Upper lobe of right lung (tissue), 1 donor: ENCODE results near the gene ITIH1. TPM values are rescaled to one million over a fixed set of nuclear protein-coding genes. Genes with fewer than 3 reads are reported as not detected.

Experiments
- ATAC-seq: fragments of 200-7000 bp; cut with Tn5 transposase; one replicate; pipeline ENCODE4 v1.9.1; 2020; ENCODE audit warnings: mild to moderate bottlenecking, moderate library complexity
- DNase-seq: peaks from one replicate; pipeline ENCODE4 v3.0.0-alpha.2; 2020
- H3K27ac ChIP-seq: fragments of 200-600 bp; one replicate; pipeline ENCODE4 v1.8.0; 2022
- H3K27me3 ChIP-seq: fragments of 200-600 bp; one replicate; pipeline ENCODE4 v1.8.0; 2022; ENCODE audit warnings: mild to moderate bottlenecking
- H3K36me3 ChIP-seq: fragments of 200-600 bp; one replicate; pipeline ENCODE4 v1.8.0; 2022
- H3K4me1 ChIP-seq: fragments of 200-600 bp; one replicate; pipeline ENCODE4 v1.8.0; 2022
- H3K4me3 ChIP-seq: fragments of 200-600 bp; one replicate; pipeline ENCODE4 v1.8.0; 2022; ENCODE audit warnings: mild to moderate bottlenecking
- H3K9me3 ChIP-seq: fragments of 200-600 bp; one replicate; pipeline ENCODE4 v1.8.0; 2022
- CTCF ChIP-seq: fragments of 200-600 bp; IDR thresholded peaks from one replicate; pipeline ENCODE4 v1.8.0; 2022; ENCODE audit warnings: antibody characterized with exemption
- intact Hi-C: fragments of 100-400 bp; cut with DNase I; formaldehyde crosslinking; loops from one replicate; pipeline ENCODE4 v1.11.0; 2022
- total RNA-seq: library from RNA; stranded (reverse); fragmentation: NEBNext Ultra II Directional; extraction: Animal tissue kit (Norgen Biotek cat#: 25700); gene quantifications from one replicate; pipeline ENCODE4 v1.2.1, GENCODE V29; 2021
- donor health status: DM: no; HTN: yes; CAD: no; lungs with severe emphysema.

The ITIH1 gene
- total RNA-seq, 1 donor from 2014 or later: not detected

DNA sequence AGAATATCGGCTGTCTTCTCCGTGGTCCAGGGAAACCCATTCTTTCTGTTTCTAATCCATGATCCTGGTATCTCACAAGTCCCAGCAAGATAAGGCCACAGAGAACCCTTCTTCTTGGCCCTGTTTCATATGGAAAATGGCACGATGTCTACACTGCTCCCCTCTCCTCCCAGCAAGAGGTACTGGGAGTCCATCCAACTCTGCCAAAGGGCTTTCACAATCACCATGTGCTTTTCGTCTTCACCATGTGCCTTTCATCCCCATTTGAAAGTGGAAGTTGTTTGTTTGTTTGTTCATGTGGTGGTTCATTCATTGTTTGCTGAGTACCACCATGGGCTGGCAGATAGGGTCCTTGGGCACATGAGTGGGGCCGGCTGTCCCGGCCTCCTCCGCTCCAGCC is 22.7 kb downstream of the ITIH1 start:
- H3K4me3 ChIP-seq: no peak overlapping the region
- no peaks in the 10 kb centered on the region for H3K27me3 ChIP-seq
- no peak overlapping the region for H3K27ac ChIP-seq
- no peak for DNase-seq
- H3K9me3 ChIP-seq: no peaks in the 10 kb centered on the region
- intact Hi-C loops: no loop called here
- no peak for TF ChIP-seq CTCF
- no peaks in the 10 kb centered on the region for H3K4me1 ChIP-seq
- no peak for ATAC-seq
- no peaks in the 10 kb centered on the region for H3K36me3 ChIP-seq

GRCh38 chr3:52801839-52802238 is 24.4 kb downstream of the ITIH1 start:
- no peaks in the 10 kb centered on the region for H3K9me3 ChIP-seq
- DNase-seq: no peak
- no peaks in the 10 kb centered on the region for H3K27me3 ChIP-seq
- no peak overlapping the region for H3K4me3 ChIP-seq
- no peak for ATAC-seq
- intact Hi-C loops: no loop called here
- H3K36me3 ChIP-seq: no peaks in the 10 kb centered on the region
- H3K4me1 ChIP-seq: no peaks in the 10 kb centered on the region
- no peak for TF ChIP-seq CTCF
- H3K27ac ChIP-seq: no peak overlapping the region

DNA sequence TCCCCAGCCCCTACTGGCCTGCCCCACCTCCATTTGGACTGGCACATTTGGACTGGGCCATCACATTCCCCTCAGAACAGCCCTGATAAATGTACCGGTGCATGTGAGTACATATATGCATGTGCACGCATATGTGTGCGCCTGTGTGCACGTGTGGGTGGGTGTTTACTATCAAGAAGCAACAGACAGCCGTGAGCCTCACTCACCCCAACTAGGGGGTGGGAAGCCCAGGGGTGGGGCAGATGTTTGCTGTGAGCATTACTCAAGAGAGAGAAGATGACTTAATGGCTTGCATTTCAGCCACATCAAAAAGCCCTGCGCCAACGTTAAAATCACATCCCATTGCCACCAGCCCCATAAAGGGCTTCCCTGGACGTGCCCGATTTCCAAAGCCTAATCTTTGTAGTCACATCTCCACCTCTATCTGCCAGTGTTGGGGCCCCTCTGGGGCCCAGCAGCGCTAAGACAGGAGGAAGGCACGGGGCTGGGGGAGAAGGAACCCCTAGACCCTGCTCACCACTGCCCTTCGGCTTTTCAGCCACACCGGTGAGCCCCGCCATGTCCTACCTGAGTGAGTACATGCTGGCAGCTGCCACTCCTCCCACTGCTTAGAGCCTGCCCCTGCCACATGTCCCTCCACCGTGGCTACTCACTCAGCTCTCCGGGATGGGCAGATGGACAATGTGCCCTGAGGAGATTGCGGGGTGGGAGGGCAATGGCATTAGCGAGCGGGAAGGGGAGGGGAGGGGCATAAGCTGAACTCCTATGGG is 28.1 kb downstream of the ITIH1 start:
- Histone ChIP-seq H3K4me3 (no peak overlapping the region), H3K27ac (no peak overlapping the region), H3K9me3 (no peaks in the 10 kb centered on the region), H3K4me1 (no peaks in the 10 kb centered on the region), H3K27me3 (no peaks in the 10 kb centered on the region), H3K36me3 (no peaks in the 10 kb centered on the region)
- intact Hi-C loops: no loop called here
- no peak for ATAC-seq
- DNase-seq: no peak
- no peak for TF ChIP-seq CTCF

DNA sequence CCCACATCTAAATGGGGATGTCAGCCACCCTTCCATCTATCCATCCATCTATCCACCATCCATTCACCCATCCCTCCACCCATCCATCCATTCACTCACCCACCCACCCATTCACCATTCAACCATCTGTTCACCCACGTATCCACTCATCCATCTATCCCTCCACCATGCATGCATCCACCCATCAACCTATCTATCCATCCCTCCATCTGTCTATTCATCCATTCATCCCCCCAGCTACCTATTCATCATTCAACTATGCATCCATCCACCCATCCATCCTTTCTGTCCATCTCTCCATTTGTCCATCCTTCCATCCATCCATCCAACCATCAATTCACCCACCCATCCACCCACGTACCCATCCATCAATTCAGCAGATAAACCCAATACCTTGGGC is 31.8 kb downstream of the ITIH1 start:
- Histone ChIP-seq H3K27ac (no peak overlapping the region), H3K9me3 (no peaks in the 10 kb centered on the region), H3K4me3 (no peak overlapping the region), H3K27me3 (no peaks in the 10 kb centered on the region), H3K4me1 (no peaks in the 10 kb centered on the region), H3K36me3 (no peaks in the 10 kb centered on the region)
- DNase-seq: no peak
- no peak for TF ChIP-seq CTCF
- intact Hi-C loops: no loop called here
- no peak for ATAC-seq

GRCh38 chr3:52809662-52810377 is 32.4 kb downstream of the ITIH1 start:
- DNase-seq: no peak
- Histone ChIP-seq H3K36me3 (no peaks in the 10 kb centered on the region), H3K4me1 (no peaks in the 10 kb centered on the region), H3K27ac (no peak overlapping the region), H3K4me3 (no peak overlapping the region), H3K27me3 (no peaks in the 10 kb centered on the region), H3K9me3 (no peaks in the 10 kb centered on the region)
- intact Hi-C loops: no loop called here
- TF ChIP-seq CTCF: no peak
- ATAC-seq: no peak
